Left ventricle myocardium inferior (tissue), 1 donor: ENCODE measurements around the gene ZFY. TPM values are rescaled to one million over a fixed set of nuclear protein-coding genes. Genes with fewer than 3 reads are reported as not detected.

Experiments used
- DNase-seq: peaks from one replicate; pipeline ENCODE4 v3.0.0-alpha.2; 2020
- H3K27ac ChIP-seq: fragments of 200-600 bp; replicated peaks from 2 replicates; pipeline ENCODE4 v1.8.0; 2021
- H3K27me3 ChIP-seq: fragments of 200-600 bp; 2 replicates; pipeline ENCODE4 v1.8.0; 2021; ENCODE audit warnings: low read depth
- H3K36me3 ChIP-seq: fragments of 200-600 bp; 2 replicates; pipeline ENCODE4 v1.8.0; 2021
- H3K4me1 ChIP-seq: fragments of 200-600 bp; 2 replicates; pipeline ENCODE4 v1.8.0; 2021
- H3K4me3 ChIP-seq: fragments of 200-600 bp; 2 replicates; pipeline ENCODE4 v1.8.0; 2021; ENCODE audit warnings: mild to moderate bottlenecking, moderate library complexity
- H3K9me3 ChIP-seq: fragments of 200-600 bp; replicated peaks from 2 replicates; pipeline ENCODE4 v1.8.0; 2021
- CTCF ChIP-seq: fragments of 200-600 bp; IDR thresholded peaks from 2 replicates; pipeline ENCODE4 v1.8.0; 2021; ENCODE audit warnings: antibody characterized with exemption, mild to moderate bottlenecking, borderline replicate concordance
- intact Hi-C: fragments of 100-400 bp; cut with micrococcal nuclease; formaldehyde crosslinking; loops from one replicate; pipeline ENCODE4 v1.11.0; 2022
- total RNA-seq: library from RNA; stranded (reverse); fragmentation: NEBNext Ultra II Directional; extraction: Animal tissue kit (Norgen Biotek cat#: 25700); gene quantifications from one replicate; pipeline ENCODE4 v1.2.1, GENCODE V29; 2021
- donor health status: DM: no; HTN: yes; CAD: no; lungs with severe emphysema.

ZFY gene
- total RNA-seq, 1 donor from 2014 or later: 10.7 TPM

GRCh38 chrY:3025357-3025756 is 90.2 kb downstream of the ZFY start:
- Histone ChIP-seq H3K27me3 (no peaks in the 10 kb centered on the region), H3K4me1 (no peaks in the 10 kb centered on the region), H3K36me3 (no peaks in the 10 kb centered on the region), H3K9me3 (no peaks in the 10 kb centered on the region), H3K4me3 (no peak overlapping the region), H3K27ac (no peak overlapping the region)
- DNase-seq: no peak
- TF ChIP-seq CTCF: no peak
- intact Hi-C loops: no loop called here

Other genes with a start within 250 kb of the ZFY start
- gene SRY, start 147.7 kb upstream of the ZFY start, total RNA-seq: not detected
- gene RPS4Y1, start 93.8 kb upstream of the ZFY start, total RNA-seq: 175 TPM